ENCODE data around the gene HORMAD2. TPM values are rescaled to one million over a fixed set of nuclear protein-coding genes. Genes with fewer than 3 reads are reported as not detected.

The HORMAD2 gene
- total RNA-seq, 1 donor from 2014 or later, result not detected

DNA sequence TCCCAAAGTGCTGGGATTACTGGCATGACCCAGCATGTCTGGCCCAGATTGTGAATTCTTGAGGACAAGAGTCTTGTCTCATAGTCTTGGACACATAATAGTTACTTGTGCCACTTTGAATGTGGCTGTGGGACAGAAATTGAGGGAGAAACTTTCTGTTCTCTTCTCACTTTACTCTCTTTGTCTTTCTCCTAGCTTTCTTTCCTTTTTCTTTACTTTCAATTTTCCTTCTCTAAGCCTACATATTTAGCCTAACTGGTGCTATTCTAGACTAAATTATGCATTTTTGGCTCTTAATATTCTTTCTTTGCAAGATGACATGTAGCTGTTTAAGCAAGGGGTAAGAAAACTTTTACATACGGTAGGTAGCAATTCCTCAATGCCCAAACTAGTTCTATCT lies 33.2 kb downstream of the HORMAD2 start:
- H3K27me3 ChIP-seq, result no peaks in the 10 kb centered on the region
- H3K9me3 ChIP-seq, result no peaks in the 10 kb centered on the region
- intact Hi-C loops (cut with DNase I), result no loop called here
- no peaks in the 10 kb centered on the region for H3K36me3 ChIP-seq
- H3K4me1 ChIP-seq, result no peaks in the 10 kb centered on the region
- TF ChIP-seq, protein P1, sequence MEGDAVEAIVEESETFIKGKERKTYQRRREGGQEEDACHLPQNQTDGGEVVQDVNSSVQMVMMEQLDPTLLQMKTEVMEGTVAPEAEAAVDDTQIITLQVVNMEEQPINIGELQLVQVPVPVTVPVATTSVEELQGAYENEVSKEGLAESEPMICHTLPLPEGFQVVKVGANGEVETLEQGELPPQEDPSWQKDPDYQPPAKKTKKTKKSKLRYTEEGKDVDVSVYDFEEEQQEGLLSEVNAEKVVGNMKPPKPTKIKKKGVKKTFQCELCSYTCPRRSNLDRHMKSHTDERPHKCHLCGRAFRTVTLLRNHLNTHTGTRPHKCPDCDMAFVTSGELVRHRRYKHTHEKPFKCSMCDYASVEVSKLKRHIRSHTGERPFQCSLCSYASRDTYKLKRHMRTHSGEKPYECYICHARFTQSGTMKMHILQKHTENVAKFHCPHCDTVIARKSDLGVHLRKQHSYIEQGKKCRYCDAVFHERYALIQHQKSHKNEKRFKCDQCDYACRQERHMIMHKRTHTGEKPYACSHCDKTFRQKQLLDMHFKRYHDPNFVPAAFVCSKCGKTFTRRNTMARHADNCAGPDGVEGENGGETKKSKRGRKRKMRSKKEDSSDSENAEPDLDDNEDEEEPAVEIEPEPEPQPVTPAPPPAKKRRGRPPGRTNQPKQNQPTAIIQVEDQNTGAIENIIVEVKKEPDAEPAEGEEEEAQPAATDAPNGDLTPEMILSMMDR (IDR thresholded peaks at IDR 0.05), result no peak
- DNase-seq (ENCODE audit: low spot score in 2 of 2), result no peak
- no peak overlapping the region for H3K27ac ChIP-seq
- no peak overlapping the region for H3K4me3 ChIP-seq

DNA sequence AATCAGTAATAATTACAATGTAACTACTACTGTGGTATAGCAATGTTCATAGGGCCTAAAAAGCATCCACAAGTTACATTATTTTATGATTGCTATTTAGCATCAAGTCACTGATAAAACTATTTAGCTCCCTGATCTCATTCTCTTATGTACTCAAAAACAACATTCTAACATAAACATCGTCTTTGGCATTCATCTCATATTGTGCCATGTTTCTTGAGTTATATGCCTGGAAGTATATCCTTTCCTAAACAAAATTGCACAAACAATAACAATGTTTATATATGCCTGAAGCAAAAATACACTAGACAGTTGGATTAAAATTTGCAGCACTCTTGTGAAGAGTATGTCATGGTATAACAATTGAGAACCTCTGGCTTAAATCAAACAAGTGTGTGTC lies 34.1 kb downstream of the HORMAD2 start:
- Histone ChIP-seq H3K9me3 (no peaks in the 10 kb centered on the region), H3K27ac (no peak overlapping the region), H3K4me1 (no peaks in the 10 kb centered on the region), H3K4me3 (no peak overlapping the region), H3K36me3 (no peaks in the 10 kb centered on the region), H3K27me3 (no peaks in the 10 kb centered on the region)
- TF ChIP-seq, protein P1 (IDR thresholded peaks at IDR 0.05), result no peak
- no peak for DNase-seq (ENCODE audit: low spot score in 2 of 2)
- intact Hi-C loops (cut with DNase I), result no loop called here

DNA sequence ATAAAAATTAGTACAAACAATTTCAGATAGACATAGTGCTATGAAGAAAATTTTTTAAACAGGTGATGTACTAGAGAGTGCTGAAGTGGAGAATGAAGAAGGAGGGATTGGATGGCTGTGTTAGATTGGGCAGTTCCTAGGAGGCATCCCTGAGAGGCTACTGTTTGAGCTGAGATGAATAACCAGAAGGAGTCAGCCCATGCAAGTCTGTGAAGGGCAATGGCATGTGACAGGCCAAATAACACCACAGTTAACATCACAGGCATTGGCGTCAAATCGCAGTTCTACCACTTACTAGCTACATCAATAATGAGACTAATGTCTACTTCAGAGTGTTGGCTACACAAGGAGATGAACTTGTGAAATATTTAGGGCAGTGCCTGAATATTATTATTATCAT lies 35.4 kb downstream of the HORMAD2 start:
- H3K4me1 ChIP-seq, result no peaks in the 10 kb centered on the region
- no peaks in the 10 kb centered on the region for H3K27me3 ChIP-seq
- H3K36me3 ChIP-seq, result no peaks in the 10 kb centered on the region
- TF ChIP-seq, protein P1 (IDR thresholded peaks at IDR 0.05), result no peak
- no peak for DNase-seq (ENCODE audit: low spot score in 2 of 2)
- intact Hi-C loops (cut with DNase I), result no loop called here
- no peak overlapping the region for H3K4me3 ChIP-seq
- H3K9me3 ChIP-seq, result no peaks in the 10 kb centered on the region
- H3K27ac ChIP-seq, result no peak overlapping the region

DNA sequence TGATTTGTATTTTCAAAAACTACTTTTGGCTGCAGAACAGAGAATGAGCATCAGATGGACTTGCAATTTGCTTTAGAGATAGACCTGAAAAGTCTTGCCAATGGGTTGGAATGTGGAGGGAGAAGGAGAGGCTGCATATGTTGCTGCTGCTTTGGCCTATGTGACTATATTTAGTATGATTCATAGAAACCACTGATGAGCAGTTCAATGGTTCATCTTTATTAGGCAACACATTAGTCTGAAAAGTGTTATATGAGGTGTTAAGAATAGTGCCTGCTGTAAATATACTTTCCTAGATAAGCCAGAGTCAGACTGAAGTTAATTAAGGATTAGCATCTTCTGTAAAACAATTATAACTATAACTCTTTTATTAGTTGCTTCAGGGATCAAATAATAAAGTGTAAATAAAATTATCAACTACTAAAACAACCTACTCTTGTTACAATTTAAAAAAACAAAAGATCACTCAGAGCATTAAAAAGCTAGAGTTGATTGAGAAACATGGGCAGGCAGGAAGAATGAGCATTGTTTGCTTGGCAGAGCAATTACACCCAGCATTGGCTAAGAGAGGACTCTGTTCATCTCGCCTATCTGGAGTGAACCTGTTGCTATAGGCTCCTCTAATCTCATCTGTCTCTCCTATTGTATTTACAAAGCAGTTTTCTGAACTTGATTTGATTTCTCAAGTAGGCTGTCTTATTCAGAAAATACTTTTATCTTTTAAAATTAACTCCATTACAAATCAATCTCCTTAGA lies 36.3 kb downstream of the HORMAD2 start:
- Histone ChIP-seq H3K27me3 (no peaks in the 10 kb centered on the region), H3K4me3 (no peak overlapping the region), H3K36me3 (no peaks in the 10 kb centered on the region), H3K4me1 (no peaks in the 10 kb centered on the region), H3K9me3 (no peaks in the 10 kb centered on the region), H3K27ac (no peak overlapping the region)
- intact Hi-C loops (cut with DNase I), result no loop called here
- no peak for DNase-seq (ENCODE audit: low spot score in 2 of 2)
- TF ChIP-seq, protein P1 (IDR thresholded peaks at IDR 0.05), result no peak

DNA sequence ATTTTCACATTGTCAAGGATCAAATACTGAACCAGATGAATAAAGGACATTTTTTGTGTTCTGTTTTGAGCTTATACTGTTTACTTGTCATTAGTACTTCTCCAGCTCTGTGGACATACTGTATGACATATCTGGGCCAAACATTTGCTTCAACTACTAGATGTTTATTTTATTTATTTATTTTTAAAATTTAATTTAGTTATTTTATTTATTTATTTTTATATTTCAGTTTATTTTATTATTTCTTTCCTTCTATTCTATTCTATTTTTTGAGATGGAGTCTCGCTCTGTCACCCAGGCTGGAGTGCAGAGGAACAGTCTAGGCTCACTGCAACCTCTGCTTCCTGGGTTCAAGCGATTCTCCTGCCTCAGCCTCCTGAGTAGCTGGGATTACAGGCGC lies 37.0 kb downstream of the HORMAD2 start:
- DNase-seq (ENCODE audit: low spot score in 2 of 2), result no peak
- TF ChIP-seq, protein P1 (IDR thresholded peaks at IDR 0.05), result no peak
- no peaks in the 10 kb centered on the region for H3K9me3 ChIP-seq
- intact Hi-C loops (cut with DNase I), result no loop called here
- no peaks in the 10 kb centered on the region for H3K4me1 ChIP-seq
- H3K27me3 ChIP-seq, result no peaks in the 10 kb centered on the region
- H3K27ac ChIP-seq, result no peak overlapping the region
- no peaks in the 10 kb centered on the region for H3K36me3 ChIP-seq
- H3K4me3 ChIP-seq, result no peak overlapping the region
